DLD1 (cell line): Measurements from ENCODE around the gene OR6B1.
"Not testable (repeated sequence)": the region's sequence is repeated elsewhere in the genome, so short reads cannot be mapped to it uniquely, and the experiment has no call there.

ENCODE experiments used
- in situ Hi-C: cut with HindIII; loops from 2 replicates; pipeline ENCODE4 v1.10.0; 2017; ENCODE audit warnings: low sequenced_read_pairs

OR6B1 gene

DNA sequence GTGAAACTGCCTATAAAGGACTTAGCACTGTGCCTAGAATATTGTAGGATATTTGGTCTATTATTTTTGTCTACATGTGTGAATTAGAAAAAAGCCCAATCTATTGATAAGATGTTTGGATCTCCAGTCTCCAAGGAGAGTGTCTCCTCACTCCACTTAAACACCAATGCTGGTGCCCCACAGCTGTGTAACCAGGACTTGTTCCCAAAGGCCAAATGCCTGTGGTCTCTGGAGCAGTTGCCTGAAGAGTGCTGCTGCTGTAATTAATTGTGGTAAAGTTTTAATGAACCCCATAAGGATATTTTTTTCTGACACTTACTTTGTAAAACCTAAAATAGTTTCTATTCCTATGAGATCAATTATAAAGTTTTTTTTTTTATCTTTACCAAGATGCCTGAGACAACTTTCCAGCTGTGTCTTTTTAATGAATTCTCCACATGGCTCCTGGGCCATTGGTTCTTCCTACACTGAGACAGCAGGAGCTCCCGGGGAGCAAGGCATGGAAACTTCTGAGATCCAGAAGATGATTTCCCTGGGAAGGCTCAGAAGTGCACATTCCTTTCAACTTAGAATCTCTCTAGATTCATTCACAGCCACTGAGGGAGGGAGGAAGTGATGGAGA lies 37.4 kb downstream of the OR6B1 start:
- in situ Hi-C loops, result no loop called here

DNA sequence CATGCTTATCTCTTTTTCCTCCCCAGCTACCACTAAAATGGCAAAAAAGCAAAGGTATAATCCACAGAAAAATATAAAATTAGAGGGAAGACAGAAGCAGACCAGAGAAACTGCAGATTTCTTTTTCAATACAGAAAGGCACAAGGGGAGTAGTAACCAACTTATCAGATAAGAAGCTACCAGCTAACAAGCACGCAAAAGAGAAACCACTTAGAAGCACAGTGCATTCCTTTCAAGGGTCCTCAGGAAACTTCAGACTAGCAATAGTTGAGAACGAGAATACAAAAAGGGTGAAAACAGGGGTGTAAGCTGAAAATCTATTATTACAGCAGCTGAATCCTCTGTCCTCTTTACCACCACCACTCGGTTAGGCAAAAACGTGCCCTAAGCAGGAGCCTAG lies 38.8 kb downstream of the OR6B1 start:
- in situ Hi-C loops, result no loop called here

DNA sequence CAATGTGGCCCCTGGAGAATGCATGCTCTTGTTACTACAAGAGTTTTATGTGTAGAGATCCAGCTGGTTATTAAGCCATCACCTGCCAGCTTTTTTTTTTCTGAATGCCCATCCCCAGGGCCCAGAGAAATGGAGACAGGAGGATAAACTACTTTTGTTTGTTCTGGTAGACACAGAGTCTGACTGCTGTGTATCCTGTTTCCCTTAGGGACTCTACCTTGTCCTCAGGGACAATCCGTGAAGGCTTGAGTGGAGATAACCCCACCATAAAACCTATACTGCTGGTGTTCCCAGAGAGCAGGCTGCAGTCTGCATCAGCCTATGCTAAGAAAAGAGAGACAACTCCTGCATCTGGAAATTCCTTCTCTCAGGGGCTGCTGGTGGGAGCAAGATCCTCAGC lies 48.5 kb downstream of the OR6B1 start, which contains the start of gene OR2A5:
TSS of gene OR2A5 (plus strand) at position 301 of the 400 bp plus-strand sequence. CDS start 1,454 bp downstream, outside the sequence.
- in situ Hi-C loops, result no loop called here

DNA sequence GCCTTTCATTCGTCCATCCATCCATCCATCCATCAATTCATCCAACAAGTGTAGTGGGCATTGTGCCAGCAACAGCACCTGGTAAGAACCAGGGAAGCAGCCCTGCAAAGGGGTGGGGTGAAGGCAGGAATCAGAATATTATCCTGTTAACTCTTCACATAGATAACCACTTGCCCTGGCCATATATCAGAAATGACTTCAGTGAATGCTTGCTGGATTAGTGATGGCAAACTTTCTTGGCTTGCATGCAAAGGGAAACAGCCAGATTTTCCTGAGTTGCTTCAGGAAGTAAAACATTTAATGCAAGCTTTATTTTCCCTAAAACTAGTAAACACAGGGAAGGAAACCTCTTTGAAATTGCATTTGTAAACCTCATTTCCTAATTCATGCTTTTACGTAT lies 49.4 kb downstream of the OR6B1 start:
- in situ Hi-C loops, result no loop called here

DNA sequence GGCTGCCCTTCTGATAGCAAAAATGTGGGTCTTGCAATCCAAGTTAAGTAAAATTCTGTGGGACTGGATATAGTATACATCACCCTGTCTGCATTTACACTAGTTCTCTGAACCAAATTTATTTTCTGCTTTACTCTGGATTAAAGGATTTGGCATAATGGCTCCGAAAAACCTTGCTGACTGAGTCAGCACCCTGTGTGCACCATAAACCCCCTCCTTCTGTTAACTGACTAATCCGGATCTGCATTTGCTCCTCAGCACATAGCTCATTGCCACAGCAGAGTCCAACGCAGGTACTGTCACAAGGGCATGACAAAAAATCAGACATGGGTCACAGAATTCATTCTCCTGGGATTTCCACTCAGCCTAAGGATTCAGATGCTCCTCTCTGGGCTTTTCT lies 50.0 kb downstream of the OR6B1 start:
- in situ Hi-C loops, result no loop called here

DNA sequence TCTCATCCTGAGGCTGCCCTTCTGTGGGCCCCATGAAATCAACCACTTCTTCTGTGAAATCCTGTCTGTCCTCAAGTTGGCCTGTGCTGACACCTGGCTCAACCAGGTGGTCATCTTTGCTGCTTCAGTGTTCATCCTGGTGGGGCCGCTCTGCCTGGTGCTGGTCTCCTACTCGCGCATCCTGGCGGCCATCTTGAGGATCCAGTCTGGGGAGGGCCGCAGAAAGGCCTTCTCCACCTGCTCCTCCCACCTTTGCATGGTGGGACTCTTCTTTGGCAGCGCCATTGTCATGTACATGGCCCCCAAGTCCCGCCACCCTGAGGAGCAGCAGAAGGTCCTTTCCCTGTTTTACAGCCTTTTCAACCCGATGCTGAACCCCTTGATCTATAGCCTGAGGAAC lies 50.8 kb downstream of the OR6B1 start:
- in situ Hi-C loops, result not testable (repeated sequence)

DNA sequence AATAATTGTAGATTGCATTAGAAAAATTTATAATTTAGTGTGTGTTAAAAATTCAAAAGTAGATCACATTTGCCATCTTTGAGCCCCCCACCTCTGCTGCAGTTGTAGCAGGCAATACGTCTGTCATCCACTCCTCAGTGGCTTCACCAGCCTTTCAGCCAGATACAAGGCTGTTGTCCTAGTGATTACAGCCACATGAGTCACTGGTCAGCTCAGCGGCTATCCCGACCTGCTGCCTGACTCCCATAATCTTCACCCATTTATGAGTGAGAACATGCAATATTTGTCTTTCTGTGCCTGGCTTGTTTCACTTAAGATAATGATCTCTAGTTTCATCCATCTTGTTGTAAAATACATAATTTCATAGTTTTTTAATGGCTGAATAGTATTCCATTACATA lies 57.8 kb downstream of the OR6B1 start:
- in situ Hi-C loops, result no loop called here
